Activated CD4-positive, alpha-beta T cell treated with anti-CD3 and anti-CD28 coated beads for 48 hours (primary cell): Measurements from ENCODE around the gene ARNT2.
"Not testable (repeated sequence)": the region's sequence is repeated elsewhere in the genome, so short reads cannot be mapped to it uniquely, and the experiment has no call there.

Experiments used
- DNase-seq: peaks from one replicate; pipeline ENCODE4 v3.0.0-alpha.2; 2020

Gene ARNT2

DNA sequence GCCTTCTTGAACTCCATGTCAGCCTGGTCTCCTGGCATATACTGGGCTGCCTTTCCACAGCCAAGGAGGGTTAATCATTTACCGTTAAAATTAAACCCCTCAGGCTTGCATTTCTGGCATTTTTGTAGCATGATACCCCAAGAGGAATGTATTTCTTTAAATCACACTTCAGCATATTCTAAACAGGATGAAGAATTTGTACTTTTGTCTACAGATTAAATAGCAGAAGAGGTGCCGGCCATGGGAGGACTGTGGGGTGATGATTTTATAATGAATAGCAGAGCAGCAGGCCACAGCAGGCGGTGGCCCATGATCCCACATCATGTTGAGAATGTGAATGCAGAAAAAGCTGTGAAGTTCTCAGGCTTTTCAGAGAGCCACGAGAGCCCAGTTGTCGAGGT, 90.2 kb downstream of the ARNT2 start:
- no peak for DNase-seq

DNA sequence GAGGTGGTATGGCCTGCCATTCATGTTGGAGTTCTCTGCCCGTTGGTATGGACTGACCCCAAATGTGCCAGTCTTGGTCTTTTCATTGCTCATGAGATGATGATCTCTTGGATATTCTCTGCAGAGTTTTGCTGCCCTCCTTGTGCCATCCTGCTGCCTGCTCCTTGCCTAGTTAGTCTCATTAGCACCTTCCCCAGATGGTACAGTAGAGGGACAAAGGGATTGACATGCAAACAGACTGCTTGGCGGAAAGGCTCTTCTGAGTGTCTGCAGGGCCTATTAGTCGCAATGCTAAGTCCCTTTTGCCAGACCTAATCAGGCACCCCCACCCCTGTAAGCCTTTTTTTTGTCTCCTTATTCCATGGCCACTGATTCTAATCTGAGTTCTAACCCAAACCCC, 90.6 kb downstream of the ARNT2 start:
- DNase-seq = no peak

DNA sequence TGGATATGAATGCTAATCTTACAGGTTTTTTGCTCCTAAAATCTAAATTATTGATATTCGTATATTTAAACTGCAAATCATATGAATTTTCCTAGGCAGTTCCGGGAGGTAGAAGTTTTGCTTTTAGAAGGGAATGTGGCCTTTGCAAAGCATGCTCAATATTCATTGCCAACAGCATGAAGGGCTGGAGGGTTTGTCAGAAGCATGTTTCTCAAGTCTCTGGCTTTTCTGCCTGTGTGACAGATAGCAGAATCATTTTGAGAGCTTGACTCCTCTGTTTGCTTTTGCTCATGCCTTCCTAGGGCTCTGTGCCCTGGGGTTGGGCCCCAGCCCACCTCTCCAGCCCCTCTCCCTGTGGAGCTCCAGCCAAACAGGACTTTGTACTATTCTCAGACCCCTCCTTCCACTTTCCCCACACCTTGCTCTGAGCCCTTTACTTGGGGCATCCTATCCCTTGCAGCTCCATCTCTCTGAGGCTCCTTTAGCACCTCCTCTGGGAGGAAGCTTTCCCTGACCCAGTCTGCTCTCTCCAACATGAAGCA, 91.3 kb downstream of the ARNT2 start:
- no peak for DNase-seq

DNA sequence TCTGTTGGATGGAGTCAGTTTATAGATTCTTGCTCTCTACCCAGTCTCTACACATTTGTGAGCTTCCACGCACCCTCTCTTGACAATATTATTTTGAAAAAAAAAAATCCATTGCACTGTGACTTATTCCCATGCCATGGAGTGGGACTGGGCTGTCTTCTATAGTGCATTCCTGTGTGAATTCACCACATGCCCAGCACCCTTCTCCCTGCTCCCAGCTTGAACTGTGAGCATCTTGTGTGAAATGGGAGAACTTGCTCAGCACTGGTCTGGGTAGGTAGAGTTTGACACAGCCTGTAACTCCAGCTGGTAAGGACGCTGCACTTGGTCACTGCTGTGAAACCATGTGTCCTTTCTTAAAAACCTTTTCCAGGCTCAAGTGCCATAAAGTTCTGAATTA, 91.9 kb downstream of the ARNT2 start:
- DNase-seq = no peak

DNA sequence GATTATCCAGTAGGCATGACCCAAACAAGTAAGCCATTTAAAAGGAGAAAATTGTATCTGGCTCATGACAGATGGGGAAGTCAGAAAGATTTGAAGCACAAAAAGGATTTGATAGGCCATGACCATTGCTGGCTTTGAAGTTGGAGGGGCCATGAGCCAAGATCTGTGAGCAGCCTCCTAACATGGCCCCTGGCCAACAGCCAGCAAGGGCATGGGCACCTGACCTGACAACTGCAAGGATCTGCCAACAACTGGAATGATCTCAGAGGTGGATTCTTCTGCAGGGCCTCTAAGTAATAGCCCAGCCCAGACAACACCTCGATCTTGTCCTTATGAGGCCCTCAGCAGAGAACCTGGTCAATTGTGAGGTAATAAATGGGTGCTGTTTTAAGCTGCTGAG, 93.0 kb downstream of the ARNT2 start:
- no peak for DNase-seq

DNA sequence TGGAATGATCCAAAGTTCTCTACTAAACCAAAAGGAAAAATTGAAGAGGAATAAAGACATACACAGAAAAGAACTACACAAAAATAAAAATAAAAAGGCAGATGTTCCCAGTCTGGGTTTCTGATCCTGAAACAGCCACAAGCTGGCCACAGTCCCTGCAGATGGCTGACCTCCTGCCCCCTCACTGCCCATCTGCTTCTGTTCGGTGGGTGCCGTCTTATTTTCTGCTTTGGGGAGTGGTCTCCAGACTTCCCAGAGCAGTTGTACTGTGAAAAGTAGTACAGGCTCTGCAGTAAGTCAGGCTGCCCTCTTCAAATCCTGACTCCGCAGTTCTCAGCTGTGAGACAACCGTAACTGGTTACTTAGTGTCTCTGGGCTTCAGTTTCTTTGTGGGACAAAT, 94.5 kb downstream of the ARNT2 start:
- DNase-seq = no peak

DNA sequence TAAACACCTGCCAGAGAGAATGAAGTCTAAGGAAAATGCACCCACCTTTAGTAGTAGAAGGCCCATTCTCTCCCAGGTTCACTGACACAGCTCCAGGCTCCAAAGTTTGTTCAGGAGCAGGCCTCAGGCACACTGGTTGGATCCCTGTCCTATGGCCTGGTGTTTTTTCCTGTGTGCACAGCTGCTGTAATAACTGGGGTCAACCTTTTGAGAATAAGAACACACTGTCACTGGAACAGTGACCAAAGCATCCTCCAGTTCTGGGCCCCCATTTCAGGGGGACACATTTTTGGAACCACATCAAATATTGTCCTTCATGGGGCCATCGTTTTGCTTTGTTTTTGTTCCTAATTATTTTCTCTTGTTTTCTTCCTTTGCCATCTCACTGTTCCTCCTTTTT, 95.8 kb downstream of the ARNT2 start:
- DNase-seq = no peak

DNA sequence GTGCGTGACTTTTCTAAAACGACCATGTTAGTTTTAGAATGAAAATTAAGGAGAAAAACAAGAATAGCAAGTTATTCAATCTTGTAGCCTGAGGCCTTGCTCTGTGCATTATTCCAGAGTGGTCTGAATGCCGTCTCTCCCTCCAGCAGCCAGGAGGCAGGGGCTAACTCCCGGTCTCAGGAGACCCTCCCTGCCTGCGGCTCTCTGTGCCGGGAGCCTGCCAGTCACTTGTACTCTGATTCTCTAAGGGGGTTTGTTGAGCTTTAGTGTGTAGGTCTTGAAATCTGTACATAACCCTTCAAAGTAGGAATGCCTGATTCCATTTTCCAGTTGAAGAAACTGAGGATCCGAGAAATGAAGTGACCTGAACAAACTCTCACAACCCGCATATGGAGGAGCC, 97.3 kb downstream of the ARNT2 start:
- DNase-seq = no peak

DNA sequence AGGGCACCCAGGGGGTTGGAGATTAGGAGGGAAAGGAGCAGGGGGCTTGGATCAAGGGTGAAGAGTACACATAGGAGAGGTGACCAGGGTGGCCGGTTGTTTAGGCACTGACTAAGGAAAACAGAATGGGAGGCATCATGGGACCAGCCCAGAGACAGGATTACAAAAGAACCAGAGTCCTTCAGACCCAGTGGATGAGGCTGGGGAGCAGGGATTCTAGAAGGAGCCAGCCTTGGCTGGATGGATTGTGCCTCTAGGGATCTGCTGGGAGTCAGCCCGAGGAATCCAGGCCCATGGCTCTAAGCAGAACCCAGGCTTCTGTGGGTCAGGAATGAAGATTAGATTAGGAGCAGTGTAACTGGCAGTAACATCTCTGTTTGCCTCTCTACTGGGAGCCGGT, 98.6 kb downstream of the ARNT2 start:
- DNase-seq = no peak

DNA sequence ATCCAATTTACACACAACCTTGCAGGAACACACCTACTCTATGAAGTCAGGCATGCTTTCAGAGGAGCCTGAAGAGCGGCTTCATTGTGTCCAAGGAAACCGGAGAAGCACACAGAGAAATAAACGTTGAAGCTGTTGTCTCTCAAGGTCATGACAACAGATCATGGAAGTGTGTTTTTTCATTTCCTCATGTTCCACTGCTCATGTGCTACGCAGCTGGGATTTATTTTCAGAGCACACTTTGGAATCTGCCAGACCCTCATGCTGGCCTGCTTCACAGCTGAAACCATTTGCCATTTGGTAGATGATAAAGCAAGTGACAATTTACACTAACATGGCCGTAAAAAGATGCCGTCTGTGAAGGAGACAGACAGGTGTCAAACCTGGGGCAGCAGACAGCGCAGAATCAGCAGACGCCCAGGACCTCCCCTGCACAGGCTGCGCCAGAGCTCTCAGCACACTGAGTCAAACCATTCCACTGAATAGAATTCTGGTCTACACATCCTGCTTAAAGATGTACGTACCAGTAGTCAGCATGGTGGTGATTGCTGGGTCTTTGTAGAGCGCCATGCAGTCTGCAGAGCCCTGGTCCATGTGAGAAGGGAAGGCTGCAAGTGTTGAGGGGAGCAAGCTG, 99.3 kb downstream of the ARNT2 start:
- DNase-seq = no peak

DNA sequence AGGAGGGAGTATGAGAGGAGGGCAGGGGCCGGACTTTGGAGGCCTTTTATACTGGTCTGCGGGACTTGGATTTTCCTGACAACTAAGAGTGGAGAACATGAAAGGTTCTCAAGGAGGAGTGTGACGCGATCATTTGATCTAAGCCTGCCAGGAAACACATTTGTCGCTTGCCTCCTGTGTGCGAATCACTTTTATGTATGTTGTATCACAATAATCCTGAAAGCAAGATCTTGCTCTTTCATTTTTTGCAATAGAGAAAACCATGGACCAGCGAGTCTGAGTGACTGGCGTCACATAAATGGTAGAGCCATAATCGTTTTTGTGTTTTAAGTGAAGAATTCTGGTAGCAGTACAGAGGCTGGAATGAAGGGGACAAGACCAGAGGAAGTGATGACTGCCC, 100.7 kb downstream of the ARNT2 start:
- DNase-seq = no peak

DNA sequence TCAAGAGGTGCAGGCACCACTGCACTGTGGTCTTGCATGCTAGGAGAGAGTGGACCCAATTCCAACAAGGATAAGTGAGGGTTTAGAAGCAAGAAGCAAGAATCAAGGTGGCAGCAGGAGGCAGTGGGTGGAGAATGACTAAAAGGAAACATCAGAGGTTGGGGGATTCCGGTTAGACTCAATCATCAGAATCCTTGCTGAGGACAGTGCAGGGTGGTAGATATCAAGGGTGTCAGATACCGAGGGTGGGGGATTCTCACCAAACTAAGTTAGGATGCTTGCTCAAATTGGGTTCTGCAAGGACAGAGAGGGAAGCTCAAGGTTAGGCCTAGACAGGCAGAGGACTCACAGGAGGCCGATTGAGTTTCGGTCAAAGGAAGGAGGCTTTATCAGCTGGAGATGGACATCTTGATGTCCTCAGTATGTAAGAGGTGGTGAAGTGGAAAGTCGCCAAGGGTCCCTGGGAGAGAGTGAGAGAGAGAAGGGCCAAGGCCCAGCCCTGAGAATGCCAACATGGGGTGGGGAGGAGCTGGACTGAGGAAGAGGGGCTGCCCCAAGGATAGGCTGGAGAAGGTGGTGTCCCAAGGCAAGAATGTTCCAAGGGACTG, 102.2 kb downstream of the ARNT2 start:
- DNase-seq = no peak

DNA sequence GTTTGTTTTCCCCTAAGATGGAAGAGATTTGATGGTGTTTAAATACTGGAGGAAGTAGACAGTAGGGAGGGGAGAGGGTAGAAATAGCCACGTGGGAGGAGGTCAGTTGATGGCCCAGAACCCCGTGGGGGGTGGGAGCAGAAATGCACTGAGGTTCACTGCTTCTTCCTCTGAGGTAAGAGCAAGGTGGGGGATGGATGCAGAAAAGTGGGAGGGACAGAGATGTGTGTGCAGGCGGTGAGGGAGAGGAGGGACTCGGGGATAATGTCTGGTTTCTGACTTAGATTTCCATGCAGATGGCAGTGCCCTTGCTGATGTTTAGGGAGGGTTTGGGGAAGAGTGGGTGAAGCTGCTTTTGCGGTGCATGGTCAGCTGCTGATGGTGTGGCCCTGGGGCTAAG, 102.9 kb downstream of the ARNT2 start:
- DNase-seq = no peak

DNA sequence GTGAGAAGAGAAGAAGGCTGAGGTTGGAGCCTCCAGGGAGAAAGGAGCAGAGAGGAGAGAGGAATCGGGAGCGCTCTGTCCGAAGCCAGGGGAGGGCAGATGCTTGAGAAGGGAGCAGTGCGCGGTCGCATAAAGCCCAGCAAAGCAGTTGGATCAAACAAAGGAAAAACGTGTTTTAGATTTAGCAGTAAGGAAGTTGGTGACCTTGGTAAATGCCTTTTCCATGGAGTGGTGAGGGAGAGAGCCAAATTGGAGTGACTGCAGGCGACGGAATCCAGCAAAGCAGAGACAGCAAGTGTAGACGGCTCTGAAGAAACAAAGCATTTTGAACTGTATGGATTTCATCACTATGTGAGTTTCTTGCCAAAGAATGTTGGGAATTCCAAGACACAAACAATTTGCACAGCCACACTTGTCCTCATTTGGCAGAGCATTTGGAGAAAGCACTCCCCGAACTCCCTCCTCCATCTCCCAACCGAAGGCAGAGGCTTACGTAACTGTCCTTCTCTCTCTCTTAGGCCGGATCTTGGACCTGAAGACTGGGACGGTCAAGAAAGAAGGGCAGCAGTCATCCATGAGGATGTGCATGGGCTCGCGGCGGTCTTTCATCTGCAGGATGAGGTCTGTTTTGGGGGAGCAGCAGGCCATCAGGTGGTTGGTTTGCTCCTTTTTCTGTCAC, 103.6 kb downstream of the ARNT2 start:
- DNase-seq = no peak

DNA sequence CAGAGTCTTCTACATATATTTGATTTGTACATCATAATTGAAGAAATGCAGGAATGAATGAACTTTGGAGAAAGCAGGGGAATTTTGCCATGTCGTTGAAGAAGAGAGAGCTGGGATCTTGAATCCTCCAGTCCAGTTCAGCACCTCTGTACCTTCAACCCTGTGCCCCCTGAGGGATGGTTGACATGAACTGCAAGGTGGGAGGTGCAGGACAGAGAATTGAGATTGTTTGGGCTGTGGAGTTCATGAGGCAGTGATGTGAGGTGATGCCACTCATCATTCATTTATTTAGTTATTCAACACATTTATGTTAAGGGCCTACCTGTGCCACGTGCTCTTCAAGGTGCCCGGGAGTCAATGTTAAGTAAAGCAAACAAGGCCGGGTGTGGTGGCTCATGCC, 104.6 kb downstream of the ARNT2 start:
- no peak for DNase-seq

DNA sequence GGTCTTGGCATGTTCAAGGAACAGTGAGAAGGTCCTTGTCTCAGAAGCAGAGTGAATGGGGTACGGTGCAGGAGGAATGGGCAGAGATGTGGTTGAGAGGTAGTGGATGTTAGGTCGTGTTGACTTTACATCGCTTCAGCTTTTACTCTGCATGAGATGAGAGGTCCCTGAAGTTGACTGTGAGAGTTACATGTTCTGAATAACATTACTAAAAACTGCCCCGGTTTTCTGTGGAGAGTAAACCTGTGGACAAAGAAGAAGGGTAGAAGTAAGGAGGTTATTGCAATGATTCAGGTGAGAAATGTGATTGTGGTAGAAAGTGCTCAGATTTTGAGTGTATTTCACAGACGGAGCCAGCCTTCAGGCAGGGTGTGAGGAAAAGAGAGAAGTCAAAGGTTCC, 105.6 kb downstream of the ARNT2 start:
- DNase-seq = peak; percentile 41

DNA sequence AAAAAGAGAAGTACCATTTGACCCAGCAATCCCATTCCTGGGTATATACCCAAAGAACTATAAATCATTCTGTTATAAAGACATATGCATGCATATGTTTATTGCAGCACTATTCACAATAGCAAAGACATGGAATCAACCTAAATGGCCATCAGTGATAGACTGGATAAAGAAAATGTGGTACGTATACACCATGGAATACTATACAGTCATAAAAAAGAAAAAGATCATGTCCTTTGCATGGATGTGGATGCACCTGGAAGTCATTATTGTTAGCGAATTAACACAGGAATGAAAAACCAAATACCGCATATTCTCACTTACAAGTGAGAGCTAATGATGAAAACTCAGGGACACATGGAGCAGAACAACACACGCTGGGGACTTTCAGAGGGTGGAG, 106.8 kb downstream of the ARNT2 start:
- not testable (repeated sequence) for DNase-seq

DNA sequence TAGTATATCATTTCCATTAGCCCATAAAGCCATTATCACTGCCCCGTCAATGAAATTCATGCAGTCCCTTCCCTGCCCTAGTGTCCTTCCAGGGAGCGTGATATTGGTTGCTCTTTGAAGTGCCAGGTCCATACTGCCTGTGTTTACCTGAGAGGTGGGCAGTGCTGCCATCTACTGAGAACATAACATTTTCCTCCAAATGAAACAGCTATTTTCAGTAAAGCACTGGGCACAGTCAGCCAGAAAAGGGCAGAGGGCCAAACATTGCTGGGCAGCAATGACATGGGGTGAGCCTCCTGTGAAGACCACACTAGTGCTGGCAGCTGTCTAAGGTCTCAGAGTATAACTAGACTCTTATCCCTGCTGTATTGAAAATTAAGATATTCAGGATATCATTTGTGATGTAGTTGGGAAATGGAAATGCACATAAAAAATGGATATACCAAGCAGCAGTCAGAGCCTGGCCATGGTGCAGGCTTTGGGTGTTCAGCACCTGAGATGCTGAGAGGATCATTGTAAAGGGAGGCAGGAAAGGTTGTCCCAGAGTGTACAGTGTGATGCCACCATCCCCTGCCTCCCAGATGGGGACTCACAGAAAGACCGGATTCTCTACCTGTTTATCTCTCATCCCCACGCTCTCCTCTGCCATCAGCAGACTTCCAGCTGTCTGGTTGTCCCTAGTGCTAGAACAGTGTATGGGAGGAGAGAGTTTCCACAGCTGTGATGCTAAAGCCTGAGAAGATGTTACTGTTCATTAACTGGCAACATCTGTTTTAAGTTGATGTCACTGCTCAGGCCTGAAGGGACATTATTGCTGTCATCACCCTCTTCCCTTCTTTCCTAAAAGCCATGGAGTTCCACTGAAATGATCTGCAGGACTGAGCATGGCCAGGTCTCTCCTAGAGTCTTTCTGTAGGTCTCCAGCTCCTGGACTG, 108.8 kb downstream of the ARNT2 start:
- DNase-seq = no peak

DNA sequence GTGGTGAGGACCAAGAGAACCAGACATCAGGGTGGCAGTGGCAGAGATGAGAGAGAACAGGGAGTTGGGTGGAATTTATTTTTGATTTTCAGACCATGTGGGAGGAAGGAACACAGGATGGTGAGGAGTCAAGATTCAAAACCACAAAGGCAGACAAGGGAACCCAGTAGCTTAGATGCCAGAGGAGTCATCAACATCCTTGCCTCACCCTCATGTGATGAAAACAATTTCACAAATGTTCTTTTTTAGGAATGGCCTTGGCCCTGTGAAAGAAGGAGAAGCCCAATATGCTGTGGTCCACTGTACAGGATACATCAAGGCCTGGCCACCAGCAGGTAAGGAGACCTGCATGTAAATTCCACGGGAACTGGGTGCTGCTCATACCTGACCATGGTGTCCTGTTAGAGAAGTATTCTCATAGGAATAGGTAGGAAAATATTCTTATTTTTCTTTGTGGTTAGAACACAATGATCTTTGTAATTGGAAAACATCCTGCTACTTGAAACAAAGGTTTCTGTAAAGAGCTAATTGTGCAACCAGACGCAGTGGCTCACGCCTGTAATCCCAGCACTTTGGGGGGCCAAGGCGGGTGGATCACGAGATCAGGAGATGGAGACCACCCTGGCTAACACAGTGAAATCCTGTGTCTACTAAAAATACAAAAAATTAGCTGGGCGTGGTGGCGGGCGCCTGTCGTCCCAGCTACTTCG, 110.0 kb downstream of the ARNT2 start:
- DNase-seq = no peak

DNA sequence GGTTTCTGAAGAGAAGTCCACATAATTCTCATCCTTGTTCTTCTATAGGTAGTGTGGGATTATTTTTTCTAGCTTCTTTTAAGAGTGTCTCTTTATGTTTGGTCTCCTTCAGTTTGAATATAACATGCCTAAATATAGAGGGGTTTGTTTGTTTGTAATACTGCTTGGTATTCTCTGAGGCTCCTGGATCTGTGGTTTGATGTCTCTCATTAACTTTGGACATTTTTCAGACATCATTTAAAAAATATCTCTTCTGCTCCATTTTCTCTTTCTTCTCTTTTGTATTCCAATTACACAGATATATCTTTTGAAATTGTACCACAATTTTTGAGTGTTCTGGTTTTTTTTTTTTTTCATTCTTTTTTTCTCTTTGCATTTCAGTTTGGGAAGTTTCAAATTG, 113.1 kb downstream of the ARNT2 start:
- DNase-seq = no peak

DNA sequence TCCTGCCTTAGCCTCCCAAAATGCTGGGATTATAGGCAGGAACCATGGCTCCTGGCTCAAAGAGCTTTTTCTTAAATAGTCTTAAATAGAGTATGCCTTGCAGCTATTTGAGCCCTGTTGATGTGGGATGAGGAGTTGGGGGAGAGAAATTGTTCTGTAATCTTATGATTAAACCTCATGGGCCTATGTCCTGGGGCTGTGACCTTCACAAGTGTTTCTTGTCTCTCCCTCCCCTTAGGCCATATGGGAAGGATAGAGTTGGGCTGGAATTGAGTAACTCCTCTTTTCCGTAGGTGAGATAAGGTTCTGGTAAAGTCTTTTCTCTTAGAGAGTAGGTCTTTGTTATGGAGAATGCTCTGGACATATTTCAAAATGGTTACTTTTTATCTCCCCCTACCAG, 114.3 kb downstream of the ARNT2 start:
- DNase-seq = no peak

DNA sequence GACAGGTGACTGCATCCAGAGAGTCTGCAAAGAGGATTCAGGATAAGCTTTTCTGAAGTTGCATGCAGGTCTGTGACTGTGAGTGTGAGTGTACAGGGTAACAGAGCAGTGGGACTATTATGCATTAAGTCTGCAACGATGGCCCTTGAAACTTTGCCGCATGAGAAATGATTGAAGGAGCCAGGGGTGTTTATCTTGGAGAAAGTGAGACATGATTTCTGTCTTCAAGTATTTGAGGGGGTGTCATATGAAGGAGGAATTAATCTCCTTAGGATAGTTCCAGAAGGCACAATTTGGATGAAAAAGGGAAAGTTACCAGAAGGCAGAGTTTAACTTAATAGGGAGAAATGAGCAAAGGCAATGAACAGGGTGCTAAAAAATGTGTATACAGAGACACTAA, 119.6 kb downstream of the ARNT2 start:
- no peak for DNase-seq

DNA sequence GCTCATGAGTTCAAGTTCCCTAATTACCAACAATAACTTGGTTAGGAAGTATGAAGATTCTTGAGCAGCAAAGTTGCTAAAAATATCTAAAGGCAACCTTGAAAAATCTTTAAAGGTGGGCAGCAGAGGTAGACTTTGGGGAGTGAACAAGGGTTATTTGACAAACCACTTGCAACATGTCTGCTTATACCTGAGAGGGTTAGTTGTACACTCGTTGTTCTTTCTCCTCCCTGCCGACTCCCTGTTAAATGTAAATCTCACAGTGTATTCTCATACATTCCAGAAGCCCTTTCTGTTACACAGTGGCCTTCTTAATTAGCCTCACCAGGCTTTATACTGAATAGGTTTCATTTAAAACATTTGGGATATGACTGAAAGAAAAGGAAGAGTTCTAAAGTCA, 121.7 kb downstream of the ARNT2 start:
- DNase-seq = no peak
